ENCODE results near the gene DUSP12.
"Not testable (repeated sequence)": the region's sequence is repeated elsewhere in the genome, so short reads cannot be mapped to it uniquely, and the experiment has no call there.

DUSP12 gene

DNA sequence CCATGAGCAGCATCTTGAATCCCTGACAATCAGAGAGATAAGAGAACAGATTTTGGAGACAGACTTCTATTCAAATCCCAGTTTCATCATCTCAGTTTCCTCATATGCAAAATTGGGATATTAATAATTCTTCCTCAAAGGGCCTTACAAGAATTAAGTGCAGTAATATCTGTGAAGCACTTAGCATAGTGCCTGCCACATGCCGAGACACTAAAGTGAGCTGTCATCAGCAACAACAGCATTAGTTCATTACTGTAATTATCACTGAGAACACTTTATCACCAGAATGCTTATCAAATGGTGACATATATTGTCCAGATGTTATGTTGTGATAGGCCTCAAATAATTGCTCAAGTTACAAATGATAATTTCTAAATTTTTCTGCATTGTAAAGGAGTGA lies 29.2 kb upstream of the DUSP12 start:
- H3K27me3 ChIP-seq (ENCODE audit: control insufficient read depth, insufficient read depth, low read length), result peaks cover 40% of the 10 kb centered on the region
- no peak overlapping the region for H3K9ac ChIP-seq (ENCODE audit: low read length)
- H3K4me3 ChIP-seq (ENCODE audit: low read depth, low read length), result no peak overlapping the region
- H3K36me3 ChIP-seq (ENCODE audit: control insufficient read depth, insufficient read depth, low read length), result no peaks in the 10 kb centered on the region
- H3K9me3 ChIP-seq (ENCODE audit: control insufficient read depth, insufficient read depth, low read depth, low read length), result no peaks in the 10 kb centered on the region
- no peaks in the 10 kb centered on the region for H3K4me1 ChIP-seq (ENCODE audit: control insufficient read depth, insufficient read depth, low read length)
- H3K27ac ChIP-seq (ENCODE audit: low read depth, low read length), result no peak overlapping the region

DNA sequence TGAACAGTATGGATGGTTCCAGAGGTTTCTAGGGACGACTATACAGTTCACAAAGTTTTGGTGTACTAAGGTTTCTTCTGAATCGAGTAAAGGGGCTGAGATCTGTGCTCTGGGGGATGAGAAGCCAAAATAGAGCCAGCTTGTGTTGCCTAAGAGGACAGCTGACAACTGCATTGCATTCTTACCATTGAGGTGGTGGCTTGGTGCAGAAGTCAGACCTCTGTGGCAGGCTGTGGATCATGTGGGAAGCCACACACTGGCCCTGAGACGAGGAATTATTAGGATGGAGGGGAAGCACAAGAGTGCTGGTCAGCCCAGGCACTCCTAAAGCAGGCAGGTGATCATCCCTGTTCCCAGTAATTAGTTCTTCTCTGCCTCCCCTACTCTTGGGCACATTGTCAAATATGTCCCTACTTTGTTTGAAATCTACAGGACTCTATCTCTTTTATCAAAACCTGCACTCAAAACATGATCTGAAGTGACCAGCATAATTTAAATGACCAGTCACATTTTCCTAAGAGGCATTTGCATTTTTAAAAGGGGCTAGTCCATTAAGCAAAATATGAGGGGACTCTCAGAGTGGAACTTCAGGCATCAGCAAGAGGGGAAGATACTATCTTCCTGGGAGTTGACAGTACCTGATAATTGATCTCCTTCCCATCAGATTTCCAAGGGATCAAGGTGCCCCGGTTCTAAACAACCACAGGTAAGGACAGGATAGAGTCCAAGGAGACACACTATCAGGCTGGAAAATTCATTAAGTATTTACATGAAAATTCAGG lies 28.4 kb upstream of the DUSP12 start, which contains the start of gene FCRLB:
FCRLB (plus strand) TSS at position 589 of the 782 bp plus-strand sequence. CDS start 1,129 bp downstream, outside the sequence.
- Histone ChIP-seq H3K4me1 (ENCODE audit: control insufficient read depth, insufficient read depth, low read length) (no peaks in the 10 kb centered on the region), H3K27ac (ENCODE audit: low read depth, low read length) (no peak within 1 kb of the TSS), H3K4me3 (ENCODE audit: low read depth, low read length) (no peak within 1 kb of the TSS), H3K36me3 (ENCODE audit: control insufficient read depth, insufficient read depth, low read length) (no peaks in the 10 kb centered on the region), H3K27me3 (ENCODE audit: control insufficient read depth, insufficient read depth, low read length) (peaks cover 43% of the 10 kb centered on the region), H3K9me3 (ENCODE audit: control insufficient read depth, insufficient read depth, low read depth, low read length) (no peaks in the 10 kb centered on the region), H3K9ac (ENCODE audit: low read length) (no peak within 1 kb of the TSS)

GRCh38 chr1:161721738-161722343 lies 27.7 kb upstream of the DUSP12 start:
- no peaks in the 10 kb centered on the region for H3K36me3 ChIP-seq (ENCODE audit: control insufficient read depth, insufficient read depth, low read length)
- no peaks in the 10 kb centered on the region for H3K4me1 ChIP-seq (ENCODE audit: control insufficient read depth, insufficient read depth, low read length)
- H3K27ac ChIP-seq (ENCODE audit: low read depth, low read length), result no peak overlapping the region
- H3K9me3 ChIP-seq (ENCODE audit: control insufficient read depth, insufficient read depth, low read depth, low read length), result no peaks in the 10 kb centered on the region
- H3K27me3 ChIP-seq (ENCODE audit: control insufficient read depth, insufficient read depth, low read length), result peaks cover 50% of the 10 kb centered on the region
- no peak overlapping the region for H3K9ac ChIP-seq (ENCODE audit: low read length)
- no peak overlapping the region for H3K4me3 ChIP-seq (ENCODE audit: low read depth, low read length)

GRCh38 chr1:161722406-161722805 lies 27.2 kb upstream of the DUSP12 start:
- Histone ChIP-seq H3K27me3 (ENCODE audit: control insufficient read depth, insufficient read depth, low read length) (peaks cover 53% of the 10 kb centered on the region), H3K4me1 (ENCODE audit: control insufficient read depth, insufficient read depth, low read length) (no peaks in the 10 kb centered on the region), H3K27ac (ENCODE audit: low read depth, low read length) (no peak overlapping the region), H3K9me3 (ENCODE audit: control insufficient read depth, insufficient read depth, low read depth, low read length) (no peaks in the 10 kb centered on the region), H3K9ac (ENCODE audit: low read length) (no peak overlapping the region), H3K4me3 (ENCODE audit: low read depth, low read length) (no peak overlapping the region), H3K36me3 (ENCODE audit: control insufficient read depth, insufficient read depth, low read length) (no peaks in the 10 kb centered on the region)

DNA sequence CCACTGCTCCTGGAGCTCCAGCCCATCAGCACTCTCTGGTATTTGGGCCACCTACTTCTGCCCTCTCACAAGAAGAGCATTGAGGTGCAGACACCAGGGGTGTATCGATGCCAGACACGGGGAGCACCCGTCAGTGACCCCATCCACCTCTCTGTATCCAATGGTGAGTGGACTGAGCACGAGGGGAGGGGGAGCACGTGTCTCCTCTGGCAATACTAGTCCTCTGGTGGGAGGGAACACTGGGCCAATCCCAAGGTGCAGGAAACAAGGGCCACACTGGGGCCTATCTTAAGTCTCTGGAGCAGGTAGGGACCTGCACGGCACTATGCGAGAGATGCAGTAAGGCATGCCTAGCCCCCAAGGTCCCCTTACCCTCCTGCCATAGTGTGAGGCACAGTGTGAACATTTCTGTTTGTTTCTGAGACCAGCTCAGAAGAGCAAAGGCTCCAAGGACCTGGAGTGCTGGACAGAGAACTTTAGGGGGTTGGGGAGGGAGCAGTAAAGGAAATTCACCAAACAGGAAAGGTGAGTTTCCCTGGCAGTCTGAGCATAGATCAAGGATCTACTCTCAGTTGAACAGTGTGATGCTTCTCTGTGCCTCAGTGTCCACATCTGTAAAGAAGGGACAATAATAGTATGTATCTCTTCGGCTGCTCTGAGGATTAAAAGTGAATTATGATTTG lies 26.0 kb upstream of the DUSP12 start:
- no peak overlapping the region for H3K9ac ChIP-seq (ENCODE audit: low read length)
- H3K27me3 ChIP-seq (ENCODE audit: control insufficient read depth, insufficient read depth, low read length), result peaks cover 62% of the 10 kb centered on the region
- H3K4me3 ChIP-seq (ENCODE audit: low read depth, low read length), result no peak overlapping the region
- peaks cover 4% of the 10 kb centered on the region; the same call in 1 of the 2 replicates for H3K4me1 ChIP-seq (ENCODE audit: control insufficient read depth, insufficient read depth, low read length)
- no peak overlapping the region for H3K27ac ChIP-seq (ENCODE audit: low read depth, low read length)
- H3K36me3 ChIP-seq (ENCODE audit: control insufficient read depth, insufficient read depth, low read length), result no peaks in the 10 kb centered on the region
- no peaks in the 10 kb centered on the region for H3K9me3 ChIP-seq (ENCODE audit: control insufficient read depth, insufficient read depth, low read depth, low read length)

- H3K27ac ChIP-seq (ENCODE audit: low read depth, low read length); H3K36me3 ChIP-seq (ENCODE audit: control insufficient read depth, insufficient read depth, low read length); H3K4me1 ChIP-seq (ENCODE audit: control insufficient read depth, insufficient read depth, low read length); H3K9me3 ChIP-seq (ENCODE audit: control insufficient read depth, insufficient read depth, low read depth, low read length): not testable (repeated sequence)
- H3K9ac ChIP-seq (ENCODE audit: low read length), result peak overlapping the region; percentile 42
- peak overlapping the region; percentile 96 for H3K4me3 ChIP-seq (ENCODE audit: low read depth, low read length)
- H3K27me3 ChIP-seq (ENCODE audit: control insufficient read depth, insufficient read depth, low read length), result peaks cover 64% of the 10 kb centered on the region
These were observed 24.2 kb upstream of the DUSP12 start for GRCh38 chr1:161725258-161725907.

DNA sequence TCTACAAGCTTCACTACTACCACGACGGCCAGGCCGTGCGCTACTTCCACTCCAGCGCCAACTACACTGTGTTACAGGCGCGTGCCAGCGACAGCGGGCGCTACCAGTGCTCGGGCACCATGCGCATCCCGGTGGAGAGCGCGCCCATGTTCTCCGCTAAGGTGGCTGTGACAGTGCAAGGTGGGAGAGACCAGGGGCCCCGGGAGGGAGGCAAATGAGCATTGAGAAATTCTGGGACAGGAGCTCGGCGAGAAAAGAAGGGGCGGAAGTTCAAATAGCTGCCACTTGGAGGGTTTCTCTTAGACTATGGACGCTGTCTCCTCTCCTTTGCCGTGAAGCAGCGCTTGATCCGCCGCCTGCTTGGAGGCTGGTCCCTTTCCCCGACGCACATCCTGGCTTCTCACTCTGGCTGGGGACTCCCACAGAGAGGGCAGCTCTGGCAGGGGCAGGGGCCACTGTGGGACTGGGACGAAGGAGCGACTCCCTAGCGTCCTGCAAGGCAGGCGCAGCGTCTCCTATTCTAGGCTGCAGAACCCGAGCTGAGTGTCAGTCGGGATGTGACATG lies 23.6 kb upstream of the DUSP12 start:
- H3K9me3 ChIP-seq (ENCODE audit: control insufficient read depth, insufficient read depth, low read depth, low read length), result no peaks in the 10 kb centered on the region
- peak overlapping the region; percentile 82 for H3K9ac ChIP-seq (ENCODE audit: low read length)
- H3K36me3 ChIP-seq (ENCODE audit: control insufficient read depth, insufficient read depth, low read length), result no peaks in the 10 kb centered on the region
- peaks cover 62% of the 10 kb centered on the region for H3K27me3 ChIP-seq (ENCODE audit: control insufficient read depth, insufficient read depth, low read length)
- H3K4me3 ChIP-seq (ENCODE audit: low read depth, low read length), result peak overlapping the region; percentile 96
- no peak overlapping the region for H3K27ac ChIP-seq (ENCODE audit: low read depth, low read length)
- peaks cover 7% of the 10 kb centered on the region for H3K4me1 ChIP-seq (ENCODE audit: control insufficient read depth, insufficient read depth, low read length)

- Histone ChIP-seq H3K9me3 (ENCODE audit: control insufficient read depth, insufficient read depth, low read depth, low read length) (no peaks in the 10 kb centered on the region), H3K36me3 (ENCODE audit: control insufficient read depth, insufficient read depth, low read length) (no peaks in the 10 kb centered on the region), H3K9ac (ENCODE audit: low read length) (peak overlapping the region; percentile 92), H3K27ac (ENCODE audit: low read depth, low read length) (no peak overlapping the region; the same call in 1 of the 2 replicates), H3K4me1 (ENCODE audit: control insufficient read depth, insufficient read depth, low read length) (peaks cover 7% of the 10 kb centered on the region), H3K4me3 (ENCODE audit: low read depth, low read length) (peak overlapping the region; percentile 96), H3K27me3 (ENCODE audit: control insufficient read depth, insufficient read depth, low read length) (peaks cover 62% of the 10 kb centered on the region)
These were observed 22.9 kb upstream of the DUSP12 start for GRCh38 chr1:161726473-161727255.

GRCh38 chr1:161727256-161727924 lies 22.2 kb upstream of the DUSP12 start:
- H3K4me1 ChIP-seq (ENCODE audit: control insufficient read depth, insufficient read depth, low read length), result peaks cover 7% of the 10 kb centered on the region
- H3K36me3 ChIP-seq (ENCODE audit: control insufficient read depth, insufficient read depth, low read length), result no peaks in the 10 kb centered on the region
- H3K9ac ChIP-seq (ENCODE audit: low read length), result peak overlapping the region; percentile 92
- H3K27me3 ChIP-seq (ENCODE audit: control insufficient read depth, insufficient read depth, low read length), result peaks cover 57% of the 10 kb centered on the region
- no peaks in the 10 kb centered on the region for H3K9me3 ChIP-seq (ENCODE audit: control insufficient read depth, insufficient read depth, low read depth, low read length)
- peak overlapping the region; percentile 96 for H3K4me3 ChIP-seq (ENCODE audit: low read depth, low read length)
- H3K27ac ChIP-seq (ENCODE audit: low read depth, low read length), result peak overlapping the region; percentile 76
